Astrocyte (in vitro differentiated cells and primary cell): ENCODE data around the gene MPND. TPM values are rescaled to one million over a fixed set of nuclear protein-coding genes. Genes with fewer than 3 reads are reported as not detected.

ENCODE experiments used
- DNase-seq: peaks from one replicate; pipeline ENCODE4 v3.0.0-alpha.2; 2010; ENCODE audit warnings: low read depth
- FAIRE-seq: peaks from 2 replicates; lab custom pipeline; 2011; peaks lifted over from hg19 to GRCh38; lab: Jason Lieb, UNC
- H2AFZ ChIP-seq: 2 replicates; pipeline ENCODE4 v1.6.0; 2012; ENCODE audit warnings: low read depth, low read length, inconsistent platforms
- H3K27ac ChIP-seq: 2 replicates; pipeline ENCODE4 v1.5.1; 2011; ENCODE audit warnings: low read depth, low read length, inconsistent platforms
- H3K27me3 ChIP-seq: 2 replicates; pipeline ENCODE4 v1.6.0; 2011; ENCODE audit warnings: low read length, inconsistent platforms; ENCODE audit not compliant: insufficient read depth
- H3K36me3 ChIP-seq: 2 replicates; pipeline ENCODE4 v1.5.1; 2011; ENCODE audit warnings: low read length, inconsistent platforms; ENCODE audit not compliant: insufficient read depth
- H3K4me1 ChIP-seq: 2 replicates; pipeline ENCODE4 v1.5.1; 2011; ENCODE audit warnings: low read length, inconsistent platforms; ENCODE audit not compliant: insufficient read depth
- H3K4me2 ChIP-seq: 2 replicates; pipeline ENCODE4 v1.6.0; 2012; ENCODE audit warnings: low read length, inconsistent platforms
- H3K4me3 ChIP-seq: 2 replicates; pipeline ENCODE4 v1.5.1; 2011; ENCODE audit warnings: low read depth, mild to moderate bottlenecking, low read length, inconsistent platforms; ENCODE audit not compliant: insufficient read depth
- H3K79me2 ChIP-seq: 2 replicates; pipeline ENCODE4 v1.6.0; 2012; ENCODE audit warnings: mild to moderate bottlenecking, low read length, inconsistent platforms; ENCODE audit not compliant: insufficient read depth
- H3K9ac ChIP-seq: 2 replicates; pipeline ENCODE4 v1.6.0; 2012; ENCODE audit warnings: mild to moderate bottlenecking, low read length, inconsistent platforms
- H3K9me3 ChIP-seq: 2 replicates; pipeline ENCODE4 v1.5.1; 2012; ENCODE audit warnings: low read depth, mild to moderate bottlenecking, low read length, inconsistent platforms; ENCODE audit not compliant: insufficient read depth
- H4K20me1 ChIP-seq: 2 replicates; pipeline ENCODE4 v1.6.0; 2012; ENCODE audit warnings: low read length, inconsistent platforms; ENCODE audit not compliant: insufficient read depth
- H3K27ac Mint-ChIP-seq: one replicate; pipeline ENCODE4 v1.8.0; 2021; ENCODE audit warnings: mild to moderate bottlenecking, mixed read lengths; ENCODE audit not compliant: unreplicated experiment
- H3K27me3 Mint-ChIP-seq: one replicate; pipeline ENCODE4 v1.8.0; 2021; ENCODE audit warnings: low read depth, mixed read lengths; ENCODE audit not compliant: unreplicated experiment
- H3K36me3 Mint-ChIP-seq: one replicate; pipeline ENCODE4 v1.8.0; 2021; ENCODE audit warnings: low read depth, mixed read lengths; ENCODE audit not compliant: unreplicated experiment
- H3K4me1 Mint-ChIP-seq: one replicate; pipeline ENCODE4 v1.8.0; 2021; ENCODE audit warnings: low read depth, mixed read lengths; ENCODE audit not compliant: unreplicated experiment
- H3K4me3 Mint-ChIP-seq: one replicate; pipeline ENCODE4 v1.8.0; 2021; ENCODE audit warnings: mild to moderate bottlenecking, moderate library complexity, mixed read lengths; ENCODE audit not compliant: unreplicated experiment
- H3K9me3 Mint-ChIP-seq: one replicate; pipeline ENCODE4 v1.8.0; 2021; ENCODE audit warnings: mild to moderate bottlenecking, mixed read lengths; ENCODE audit not compliant: unreplicated experiment
- CTCF ChIP-seq: IDR thresholded peaks from 2 replicates; pipeline ENCODE4 v1.5.1; 2011; ENCODE audit warnings: low read depth, mild to moderate bottlenecking, inconsistent platforms, low read length, moderate library complexity; ENCODE audit not compliant: insufficient read depth
- EZH2 ChIP-seq: IDR thresholded peaks from 2 replicates; pipeline ENCODE4 v1.6.1; 2012; ENCODE audit warnings: mild to moderate bottlenecking, low read length, inconsistent platforms; ENCODE audit not compliant: insufficient read depth
- total RNA-seq: library from RNA; stranded (reverse); gene quantifications from 2 replicates; pipeline ENCODE4 v1.2.1, GENCODE V29; 2021

The MPND gene
- total RNA-seq, 1 donor from 2014 or later = 14.7 TPM

GRCh38 chr19:4350726-4351125, 7.4 kb downstream of the MPND start:
- H3K27ac ChIP-seq = no peak overlapping the region
- no peak overlapping the region for H3K27ac Mint-ChIP-seq
- no peaks in the 10 kb centered on the region for H3K9me3 Mint-ChIP-seq
- no peak overlapping the region for H3K4me3 Mint-ChIP-seq
- no peaks in the 10 kb centered on the region for H3K36me3 ChIP-seq
- H3K36me3 Mint-ChIP-seq = peaks cover 7% of the 10 kb centered on the region
- H3K4me2 ChIP-seq = no peak overlapping the region
- TF ChIP-seq CTCF (no peak), EZH2 (no peak)
- H3K9me3 ChIP-seq = no peaks in the 10 kb centered on the region
- H3K9ac ChIP-seq = no peak overlapping the region
- no peaks in the 10 kb centered on the region for H3K27me3 Mint-ChIP-seq
- no peak for FAIRE-seq
- no peak overlapping the region for H2AFZ ChIP-seq
- no peak for DNase-seq
- H3K4me1 Mint-ChIP-seq = no peaks in the 10 kb centered on the region
- no peaks in the 10 kb centered on the region for H4K20me1 ChIP-seq
- no peak overlapping the region for H3K4me3 ChIP-seq
- no peaks in the 10 kb centered on the region for H3K79me2 ChIP-seq
- no peaks in the 10 kb centered on the region for H3K4me1 ChIP-seq
- no peaks in the 10 kb centered on the region for H3K27me3 ChIP-seq

GRCh38 chr19:4352701-4353121, 9.3 kb downstream of the MPND start:
- no peaks in the 10 kb centered on the region for H4K20me1 ChIP-seq
- no peak overlapping the region for H3K4me3 Mint-ChIP-seq
- no peaks in the 10 kb centered on the region for H3K9me3 Mint-ChIP-seq
- no peaks in the 10 kb centered on the region for H3K4me1 ChIP-seq
- no peaks in the 10 kb centered on the region for H3K79me2 ChIP-seq
- no peak overlapping the region for H3K4me3 ChIP-seq
- H3K27ac Mint-ChIP-seq = peak overlapping the region; percentile 53
- peaks cover 2% of the 10 kb centered on the region for H3K36me3 Mint-ChIP-seq
- H3K27ac ChIP-seq = no peak overlapping the region
- FAIRE-seq (no peak), DNase-seq (peak; percentile 30)
- no peak overlapping the region for H3K4me2 ChIP-seq
- no peaks in the 10 kb centered on the region for H3K4me1 Mint-ChIP-seq
- TF ChIP-seq CTCF (peak; percentile 50), EZH2 (no peak)
- H2AFZ ChIP-seq = no peak overlapping the region
- H3K36me3 ChIP-seq = no peaks in the 10 kb centered on the region
- no peaks in the 10 kb centered on the region for H3K9me3 ChIP-seq
- H3K9ac ChIP-seq = no peak overlapping the region
- no peaks in the 10 kb centered on the region for H3K27me3 Mint-ChIP-seq
- no peaks in the 10 kb centered on the region for H3K27me3 ChIP-seq

- no peak for DNase-seq
- no peak overlapping the region for H3K9ac ChIP-seq
- H3K4me3 Mint-ChIP-seq = no peak overlapping the region
- TF ChIP-seq CTCF (no peak), EZH2 (no peak)
- no peak overlapping the region for H3K4me2 ChIP-seq
- no peak overlapping the region for H3K4me3 ChIP-seq
- H3K4me1 Mint-ChIP-seq = no peaks in the 10 kb centered on the region
- no peaks in the 10 kb centered on the region for H3K27me3 ChIP-seq
- H2AFZ ChIP-seq = no peak overlapping the region
- no peaks in the 10 kb centered on the region for H3K4me1 ChIP-seq
- no peaks in the 10 kb centered on the region for H3K9me3 ChIP-seq
- H3K27me3 Mint-ChIP-seq = no peaks in the 10 kb centered on the region
- H3K9me3 Mint-ChIP-seq = no peaks in the 10 kb centered on the region
- H4K20me1 ChIP-seq = peaks cover 8% of the 10 kb centered on the region
- no peak overlapping the region for H3K27ac Mint-ChIP-seq
- H3K27ac ChIP-seq = no peak overlapping the region
- H3K36me3 Mint-ChIP-seq = peaks cover 2% of the 10 kb centered on the region
- H3K36me3 ChIP-seq = no peaks in the 10 kb centered on the region
- no peak for FAIRE-seq
- no peaks in the 10 kb centered on the region for H3K79me2 ChIP-seq
These were observed 10.9 kb downstream of the MPND start for GRCh38 chr19:4354282-4354681.
